HG02981 (cell line): ENCODE data around the gene DYNC1LI1.

Source experiments
- ATAC-seq: cut with Tn5 transposase; IDR thresholded peaks from one replicate; pipeline ENCODE4 v1.9.1; 2021; ENCODE audit warnings: mild to moderate bottlenecking, moderate library complexity; ENCODE audit not compliant: unreplicated experiment

The DYNC1LI1 gene

DNA sequence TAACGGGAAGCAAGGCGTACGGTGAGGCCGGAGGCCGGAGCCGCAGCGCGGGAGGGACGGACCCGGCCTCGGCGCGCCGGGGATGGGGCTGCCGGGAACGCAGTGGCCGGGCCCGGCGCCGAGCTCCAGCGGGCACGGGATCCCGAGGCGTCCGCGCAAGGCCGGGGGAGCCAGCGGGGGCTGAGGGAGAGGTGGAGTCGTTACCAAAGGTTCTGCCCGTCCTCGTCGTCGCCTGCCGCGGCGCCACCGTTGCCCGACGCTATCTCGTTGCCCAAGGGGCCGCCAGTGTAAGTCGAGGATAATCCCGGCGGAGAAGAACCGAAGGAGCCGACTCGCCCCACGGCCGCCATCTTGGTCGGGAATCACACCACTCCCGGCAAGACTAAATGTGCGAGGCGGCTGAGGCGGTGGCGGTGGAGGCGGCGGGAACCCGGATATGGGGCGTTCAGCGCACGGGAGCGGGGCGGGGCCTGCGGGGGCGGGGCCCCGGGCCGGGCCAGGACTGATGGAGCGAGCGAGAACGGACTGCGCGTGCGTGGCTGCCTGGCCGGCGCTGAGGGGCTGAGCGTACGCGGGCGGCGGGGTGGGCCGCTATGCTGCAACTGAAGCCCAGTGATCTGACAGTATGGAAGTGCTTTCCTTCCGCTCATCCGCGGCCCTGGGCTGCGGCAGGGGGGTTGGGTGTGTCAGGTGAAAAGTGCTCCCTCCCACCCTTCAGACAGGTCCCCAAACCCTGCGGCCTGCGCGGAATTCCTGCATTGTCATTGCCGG is at the start of gene DYNC1LI1:
Gene DYNC1LI1, minus strand, starts transcription at position 438 of the 771 bp plus-strand sequence. Its CDS starts 88 bp downstream, at position 350.
- ATAC-seq: peak; percentile 87

DNA sequence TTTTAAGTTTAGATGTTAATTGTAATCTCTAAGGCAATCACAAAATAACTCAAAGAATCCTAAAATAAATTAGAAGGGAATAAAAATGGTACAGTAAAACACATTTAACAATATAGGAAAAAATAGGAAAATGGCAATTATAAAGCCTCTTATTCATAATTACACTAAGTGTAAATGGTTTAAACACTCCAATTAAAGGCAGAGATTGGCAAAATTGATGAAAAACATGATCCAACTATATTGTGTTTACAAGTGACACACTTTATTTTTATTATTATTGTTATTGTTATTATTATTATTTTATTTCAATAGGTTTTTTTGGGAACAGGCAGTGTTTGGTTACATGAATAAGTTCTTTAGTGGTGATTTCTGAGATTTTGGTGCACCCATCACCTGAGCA is 48.7 kb upstream of the DYNC1LI1 start:
- no peak for ATAC-seq

DNA sequence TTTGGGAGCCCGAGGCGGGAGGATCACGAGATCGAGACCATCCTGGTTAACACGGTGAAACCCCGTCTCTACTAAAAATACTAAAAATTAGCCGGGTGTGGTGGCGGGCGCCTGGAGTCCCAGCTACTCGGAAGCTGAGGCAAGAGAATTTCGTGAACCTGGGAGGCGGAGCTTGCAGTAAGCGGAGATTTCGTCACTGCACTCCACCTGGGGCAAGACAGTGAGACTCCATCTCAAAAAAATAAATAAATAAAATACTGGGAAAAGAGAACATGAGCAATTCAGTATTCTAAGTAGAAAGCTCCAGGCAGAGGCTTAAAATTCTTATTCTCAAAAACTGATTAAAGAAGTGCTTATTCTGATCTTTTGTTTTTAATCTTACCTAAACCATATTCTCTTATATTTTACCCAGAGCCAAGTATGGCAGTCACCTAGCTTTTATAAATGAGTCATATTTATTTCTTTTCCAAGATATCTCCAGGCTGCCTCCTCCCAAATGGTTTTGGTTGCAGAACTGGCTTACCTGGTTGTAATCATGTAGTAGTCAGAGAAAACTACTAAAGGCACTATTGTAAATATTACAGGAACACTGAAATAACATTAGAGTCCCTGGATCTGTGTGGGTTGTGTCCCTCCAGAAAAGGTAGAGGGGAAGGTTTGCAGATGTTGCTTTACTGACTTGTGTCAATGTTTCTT is 45.8 kb upstream of the DYNC1LI1 start:
- no peak for ATAC-seq

DNA sequence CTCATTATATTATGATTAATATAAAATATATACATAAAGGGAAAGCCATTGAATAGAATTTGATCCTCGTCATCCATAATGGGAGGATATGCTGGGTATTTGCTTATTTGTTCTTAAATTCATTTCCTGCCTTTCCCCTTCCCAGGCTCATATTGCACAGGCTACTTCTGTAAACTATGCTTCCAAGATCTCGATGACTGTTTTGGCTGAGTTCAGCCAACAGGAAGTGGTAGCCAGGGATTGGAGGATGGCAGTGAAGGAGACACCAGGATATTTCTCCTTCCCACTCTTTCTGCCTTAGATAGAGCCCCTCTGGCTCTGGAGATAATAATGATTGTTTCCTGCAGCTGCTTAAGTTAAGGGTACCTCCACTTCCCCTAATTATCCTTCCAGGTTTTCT is 44.3 kb upstream of the DYNC1LI1 start:
- no peak for ATAC-seq

- no peak for ATAC-seq
These were observed 42.5 kb upstream of the DYNC1LI1 start for GRCh38 chr3:32613183-32613582.

- ATAC-seq: no peak
These were observed 41.9 kb upstream of the DYNC1LI1 start for GRCh38 chr3:32612547-32612946.

DNA sequence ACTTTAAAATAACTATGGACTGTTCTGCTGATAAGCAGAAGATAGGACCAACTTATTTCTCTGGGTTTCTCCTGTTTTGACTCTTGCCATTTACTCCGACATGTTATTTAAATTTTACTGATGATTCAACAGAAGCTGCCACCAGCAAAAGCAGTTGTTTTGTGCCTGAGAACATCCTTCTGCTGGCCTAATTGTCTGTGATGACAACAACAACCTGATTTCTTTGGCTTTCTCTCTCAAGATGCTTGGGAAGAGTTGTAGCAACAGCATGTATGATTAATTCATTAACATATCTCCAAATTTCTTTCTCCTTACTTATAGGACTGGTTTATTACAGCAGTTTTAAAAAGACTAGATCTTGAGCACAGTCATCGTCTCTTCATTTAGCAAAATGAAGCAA is 36.9 kb upstream of the DYNC1LI1 start:
- no peak for ATAC-seq

GRCh38 chr3:32606960-32607359 is 36.3 kb upstream of the DYNC1LI1 start:
- ATAC-seq: no peak

- no peak for ATAC-seq
These were observed 35.6 kb upstream of the DYNC1LI1 start for GRCh38 chr3:32606277-32606676.

DNA sequence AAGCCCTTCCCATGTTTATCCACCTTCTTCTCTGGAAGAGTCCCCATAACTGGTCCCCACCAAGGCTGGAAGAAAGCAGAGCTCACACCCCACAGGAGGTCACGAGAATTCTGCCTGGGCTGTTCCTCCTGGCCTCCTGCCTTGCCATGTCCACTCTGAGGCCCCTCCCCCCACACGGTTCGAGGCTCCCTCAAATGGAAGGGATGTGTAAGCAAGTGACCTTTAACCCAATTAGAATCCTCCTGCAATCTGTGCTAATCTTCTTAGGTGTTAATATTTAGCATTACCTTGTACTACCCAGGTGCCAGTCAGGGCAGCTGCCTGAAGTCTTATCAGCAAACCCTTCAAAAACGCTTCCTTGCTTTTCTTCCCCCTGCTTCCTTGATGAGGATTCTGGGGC is 32.4 kb upstream of the DYNC1LI1 start:
- no peak for ATAC-seq

GRCh38 chr3:32602206-32602605 is 31.5 kb upstream of the DYNC1LI1 start:
- ATAC-seq: no peak

DNA sequence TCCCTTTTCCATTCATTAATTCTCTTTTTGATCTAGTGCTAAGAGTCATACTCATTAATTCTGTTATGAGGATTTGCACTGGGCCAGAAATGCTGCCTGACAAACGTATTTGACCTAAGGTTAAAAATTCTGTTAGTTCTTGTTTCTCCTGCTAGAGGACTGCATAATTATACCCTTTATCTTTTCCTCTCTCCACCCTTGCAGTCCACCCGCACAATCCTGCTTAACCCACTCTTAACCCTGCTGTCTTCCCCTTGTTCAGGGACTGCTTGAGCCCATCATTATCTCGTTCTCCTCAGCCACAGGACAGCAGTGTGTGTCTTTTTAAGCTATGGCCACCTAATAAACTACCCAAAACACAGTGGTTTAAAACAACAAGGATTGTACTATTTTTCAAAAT is 31.1 kb upstream of the DYNC1LI1 start:
- no peak for ATAC-seq

- ATAC-seq: no peak
These were observed 27.0 kb upstream of the DYNC1LI1 start for GRCh38 chr3:32597656-32598055.

DNA sequence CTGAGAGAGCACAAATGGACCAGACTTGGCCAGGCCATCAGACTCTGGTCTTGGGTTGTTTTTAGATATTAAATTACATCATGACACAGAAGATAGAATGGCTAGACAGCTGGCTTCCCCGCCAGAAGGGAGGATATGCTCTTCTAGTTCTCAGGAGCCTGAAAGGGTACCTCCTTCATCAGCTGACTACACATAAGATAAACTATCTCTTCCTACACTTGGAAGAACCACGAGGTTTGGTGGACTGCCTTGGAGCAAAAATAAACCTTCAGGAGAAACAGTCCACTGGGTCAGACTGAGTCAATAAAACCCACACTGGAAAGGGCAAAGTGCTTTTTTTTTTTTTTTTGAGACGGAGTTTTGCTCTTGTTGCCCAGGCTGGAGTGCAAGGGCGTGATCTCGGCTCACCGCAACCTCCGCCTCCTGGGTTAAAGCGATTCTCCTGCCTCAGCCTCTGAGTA is 26.3 kb upstream of the DYNC1LI1 start:
- ATAC-seq: no peak

DNA sequence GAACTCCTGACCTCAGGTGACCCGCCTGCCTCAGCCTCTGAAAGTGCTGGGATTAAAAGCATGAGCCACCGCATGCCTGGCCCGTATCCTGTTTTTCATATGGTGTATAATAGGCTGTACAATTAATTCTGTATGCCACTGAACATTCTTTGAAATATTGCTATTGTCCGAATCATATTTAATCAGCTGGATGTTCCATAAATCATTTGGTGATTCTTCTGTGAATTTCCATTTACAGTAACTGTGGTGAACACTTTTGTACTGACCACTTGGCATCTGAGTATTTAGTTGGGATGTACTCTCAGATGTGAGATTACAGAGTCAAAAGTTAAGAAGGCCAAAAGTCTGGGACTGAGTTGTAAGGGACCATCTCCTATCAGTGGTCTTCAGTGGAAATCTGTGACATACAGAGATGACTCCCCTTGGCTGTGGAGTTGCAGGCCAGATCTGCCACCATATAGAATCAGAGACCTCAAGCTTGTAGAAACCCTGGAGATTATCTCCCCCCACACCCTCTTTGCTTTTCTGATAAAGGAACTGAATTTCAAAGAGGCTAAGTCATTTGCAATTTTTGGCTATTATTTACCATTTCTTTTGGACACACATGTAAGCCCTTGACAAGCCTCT is 25.7 kb upstream of the DYNC1LI1 start:
- ATAC-seq: no peak

- no peak for ATAC-seq
These were observed 24.7 kb upstream of the DYNC1LI1 start for GRCh38 chr3:32595323-32595722.

DNA sequence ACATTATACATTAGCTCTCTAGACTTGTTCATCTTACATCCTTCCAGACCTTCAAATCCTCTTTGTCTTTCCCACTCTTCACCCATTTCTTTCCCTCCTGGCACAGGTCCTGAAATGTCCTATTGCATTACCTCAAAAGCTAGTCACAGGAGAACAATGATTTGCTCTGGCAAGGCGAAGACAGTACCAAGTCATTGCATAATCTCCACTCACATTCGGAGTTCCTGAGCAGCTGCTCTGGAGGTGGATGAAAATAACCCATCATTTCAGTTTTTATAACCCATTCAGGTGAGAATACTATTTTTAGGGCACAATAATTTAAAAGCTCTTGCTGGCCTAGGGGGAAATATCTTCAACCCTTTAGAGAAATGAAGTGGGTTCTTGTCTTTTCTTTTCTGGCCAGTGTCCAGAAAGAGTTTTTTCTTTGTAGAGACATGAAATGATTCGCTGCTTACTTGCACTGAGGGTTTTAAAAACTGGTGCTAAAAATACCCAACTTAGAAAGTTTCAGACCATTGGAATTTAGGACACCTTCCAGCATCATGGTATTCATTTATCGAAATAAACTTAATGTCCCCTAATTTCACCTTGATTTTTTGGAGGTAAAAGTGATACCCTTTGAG is 23.4 kb upstream of the DYNC1LI1 start:
- ATAC-seq: no peak

DNA sequence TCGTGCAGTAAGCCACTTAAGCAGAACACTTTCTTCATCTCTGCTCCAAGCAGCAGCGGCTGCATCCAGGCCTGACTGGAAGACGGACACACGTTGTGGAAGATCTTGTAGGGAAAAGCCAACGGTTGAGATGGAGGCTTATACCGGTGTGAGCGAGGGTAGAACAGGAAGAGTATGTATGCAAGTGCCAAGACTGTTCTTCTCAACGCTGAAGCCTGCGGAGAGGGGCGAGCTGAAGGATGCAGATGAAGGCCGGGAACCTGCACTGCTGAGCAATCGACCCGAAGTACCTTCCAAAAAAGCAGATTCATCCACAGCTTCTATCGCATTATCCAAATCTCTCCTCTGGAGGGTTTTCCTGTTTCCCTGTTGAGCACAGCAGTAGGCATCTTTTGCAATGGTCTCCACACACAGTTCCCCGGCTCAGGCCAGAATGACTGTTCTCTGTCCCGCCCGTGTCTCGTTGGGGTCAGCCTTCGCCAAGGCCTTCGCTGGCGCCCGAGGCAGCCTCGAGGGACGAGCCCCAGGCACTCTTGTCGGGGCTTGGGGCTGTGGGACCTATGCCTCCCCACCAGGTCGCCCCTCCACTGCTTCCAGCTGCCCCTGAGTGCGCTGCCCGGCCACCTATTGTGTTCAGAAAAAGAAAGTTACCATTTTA is 22.2 kb upstream of the DYNC1LI1 start:
- no peak for ATAC-seq

DNA sequence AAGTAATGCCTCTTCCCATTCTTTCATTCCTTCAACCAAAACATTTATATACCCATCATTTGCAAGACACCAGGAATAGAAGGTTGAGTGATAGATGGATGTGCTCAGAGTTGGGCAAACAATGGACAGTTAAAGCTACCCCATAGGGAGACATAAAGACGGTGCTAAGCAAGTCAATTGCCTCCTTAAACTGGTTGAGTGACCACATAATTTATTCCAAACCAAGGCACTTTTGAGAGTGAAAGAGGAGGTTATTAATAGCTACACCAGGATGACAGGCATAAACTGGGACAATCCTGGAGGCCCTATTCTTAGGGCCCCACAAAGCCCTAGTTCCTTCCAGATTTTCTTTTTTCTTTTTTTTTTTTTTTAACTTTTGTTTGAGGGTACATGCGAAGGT is 21.4 kb upstream of the DYNC1LI1 start:
- no peak for ATAC-seq

DNA sequence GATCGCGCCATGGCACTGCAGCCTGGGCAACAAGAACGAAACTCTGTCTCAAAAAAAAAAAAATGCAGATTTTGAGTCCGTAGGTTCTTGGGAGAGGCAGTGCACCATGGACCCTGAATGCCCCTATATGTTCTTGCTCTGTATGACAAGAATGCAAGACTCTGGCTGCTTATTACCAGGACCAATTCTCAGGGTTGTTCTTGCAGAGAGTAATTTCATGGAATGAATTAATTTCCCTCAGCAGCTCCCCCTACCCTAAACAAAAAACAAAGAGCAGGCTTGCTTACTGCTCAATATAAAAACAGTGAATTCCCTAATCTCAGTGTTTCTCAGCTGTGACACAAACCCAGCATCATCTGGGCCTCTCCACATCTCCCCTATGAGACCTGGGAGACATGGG is 20.5 kb upstream of the DYNC1LI1 start:
- ATAC-seq: no peak

DNA sequence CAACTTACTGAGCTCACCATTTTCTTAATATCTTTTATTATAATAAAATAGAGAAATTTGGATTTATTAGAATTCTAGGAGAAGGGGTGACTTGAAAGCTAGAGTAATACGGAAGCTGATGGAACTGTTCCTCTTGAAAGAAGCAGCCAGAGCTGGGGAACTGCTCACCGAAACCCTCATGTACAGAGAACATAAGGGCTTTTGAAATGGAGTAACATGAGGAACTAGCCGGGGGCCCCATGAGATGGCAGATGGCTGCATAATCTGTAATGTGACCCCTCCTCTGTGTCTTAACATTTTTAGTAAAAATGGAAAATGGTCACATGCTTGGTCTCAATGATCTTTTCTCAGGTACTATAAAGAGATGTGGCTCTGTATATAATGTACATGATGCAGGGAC is 15.7 kb upstream of the DYNC1LI1 start:
- no peak for ATAC-seq
